Liver (tissue), 9 donors: ENCODE measurements around the gene MMS22L. TPM values are rescaled to one million over a fixed set of nuclear protein-coding genes. Genes with fewer than 3 reads are reported as not detected.

Source experiments
- DNase-seq: peaks from one replicate; pipeline ENCODE4 v3.0.0-alpha.2; 2017; ENCODE audit warnings: low spot score
- H3K27ac ChIP-seq, 2 donors: one replicate each; pipeline ENCODE4 v1.7.0; 2013; ENCODE audit warnings: inconsistent platforms in 2 of 2, low read length in 2 of 2, control low read depth in 1 of 2, low read depth in 1 of 2, mild to moderate bottlenecking in 1 of 2
- H3K27me3 ChIP-seq, 4 donors: one replicate each; pipeline versions ENCODE4 v1.6.1 to v1.7.0; 2013; ENCODE audit warnings: low read length in 3 of 4, inconsistent platforms in 1 of 4, mild to moderate bottlenecking in 1 of 4, moderate library complexity in 1 of 4; ENCODE audit not compliant: control insufficient read depth in 4 of 4, insufficient read depth in 4 of 4
- H3K36me3 ChIP-seq, 4 donors: one replicate each; pipeline versions ENCODE4 v1.6.1 to v1.7.0; 2013; ENCODE audit warnings: low read length in 3 of 4, mild to moderate bottlenecking in 3 of 4, low read depth in 1 of 4, moderate library complexity in 1 of 4; ENCODE audit not compliant: control insufficient read depth in 4 of 4, insufficient read depth in 3 of 4
- H3K4me1 ChIP-seq, 4 donors: one replicate each; pipeline versions ENCODE4 v1.6.1 to v1.7.0; 2013; ENCODE audit warnings: low read length in 3 of 4, mild to moderate bottlenecking in 3 of 4, moderate library complexity in 1 of 4; ENCODE audit not compliant: control insufficient read depth in 4 of 4, insufficient read depth in 4 of 4
- H3K4me3 ChIP-seq, 3 donors: one replicate each; pipeline versions ENCODE4 v1.6.1 to v1.7.0; 2013; ENCODE audit warnings: low read length in 3 of 3, control low read depth in 1 of 3, low read depth in 1 of 3, mild to moderate bottlenecking in 1 of 3
- H3K9ac ChIP-seq, 2 donors: one replicate each; pipeline ENCODE4 v1.7.0; 2013; ENCODE audit warnings: low read length in 2 of 2, mild to moderate bottlenecking in 2 of 2, moderate library complexity in 2 of 2, control low read depth in 1 of 2, low read depth in 1 of 2
- H3K9me3 ChIP-seq, 4 donors: one replicate each; pipeline versions ENCODE4 v1.6.1 to v1.7.0; 2013; ENCODE audit warnings: low read length in 3 of 4; ENCODE audit not compliant: control insufficient read depth in 4 of 4
- CTCF ChIP-seq: fragments of 150-350 bp; IDR thresholded peaks from 2 replicates; pipeline ENCODE4 v1.5.1; 2017; ENCODE audit warnings: improper control_type of control experiment, low read depth, low read length; ENCODE audit not compliant: missing input control
- EGR1 ChIP-seq, 2 donors: IDR thresholded peaks; 2 replicates each; pipeline ENCODE4 v1.6.1; 2016 to 2018; ENCODE audit warnings: antibody characterized with exemption in 2 of 2, low read depth in 2 of 2
- FOXA1 ChIP-seq: IDR thresholded peaks from 2 replicates; pipeline ENCODE4 v1.6.1; 2016; ENCODE audit warnings: antibody characterized with exemption
- FOXA2 ChIP-seq: IDR thresholded peaks from 2 replicates; pipeline ENCODE4 v1.6.1; 2016; ENCODE audit warnings: antibody characterized with exemption
- GABPA ChIP-seq, 2 donors: IDR thresholded peaks in 1 of 2; conservative IDR thresholded peaks in 1 of 2; 2 replicates each; pipeline ENCODE4 v1.6.1; 2016; ENCODE audit warnings: antibody characterized with exemption in 2 of 2, mild to moderate bottlenecking in 1 of 2, moderate library complexity in 1 of 2
- HNF4A ChIP-seq, 2 donors: conservative IDR thresholded peaks; 2 replicates each; pipeline ENCODE4 v1.6.1; 2016; ENCODE audit warnings: antibody characterized with exemption in 2 of 2, mild to moderate bottlenecking in 2 of 2
- HNF4G ChIP-seq: IDR thresholded peaks from 2 replicates; pipeline ENCODE4 v1.6.1; 2016; ENCODE audit warnings: antibody characterized with exemption
- JUND ChIP-seq, 2 donors: IDR thresholded peaks; 2 replicates each; pipeline ENCODE4 v1.6.1; 2016; ENCODE audit warnings: antibody characterized with exemption in 2 of 2
- MAX ChIP-seq: IDR thresholded peaks from 2 replicates; pipeline ENCODE4 v1.6.1; 2016; ENCODE audit warnings: antibody characterized with exemption
- NR2F2 ChIP-seq: IDR thresholded peaks from 2 replicates; pipeline ENCODE4 v1.6.1; 2016; ENCODE audit warnings: antibody characterized with exemption
- RAD21 ChIP-seq, 2 donors: IDR thresholded peaks; 2 replicates each; pipeline ENCODE4 v1.6.1; 2016; ENCODE audit warnings: antibody characterized with exemption in 2 of 2, mild to moderate bottlenecking in 2 of 2
- REST ChIP-seq: IDR thresholded peaks from 2 replicates; pipeline ENCODE4 v1.6.1; 2016; ENCODE audit warnings: antibody characterized with exemption, mild to moderate bottlenecking
- RXRA ChIP-seq, 2 donors: IDR thresholded peaks; 2 replicates each; pipeline ENCODE4 v1.6.1; 2017 to 2018; ENCODE audit warnings: antibody characterized with exemption in 2 of 2, mild to moderate bottlenecking in 1 of 2
- SP1 ChIP-seq: IDR thresholded peaks from 2 replicates; pipeline ENCODE4 v1.6.1; 2018; ENCODE audit warnings: antibody characterized with exemption, mild to moderate bottlenecking
- TAF1 ChIP-seq: conservative IDR thresholded peaks from 2 replicates; pipeline ENCODE4 v1.6.1; 2016; ENCODE audit warnings: antibody characterized with exemption, mild to moderate bottlenecking
- YY1 ChIP-seq: IDR thresholded peaks from 2 replicates; pipeline ENCODE4 v1.6.1; 2016; ENCODE audit warnings: antibody characterized with exemption, mild to moderate bottlenecking
- WGBS: extraction: QIAGEN DNeasy Blood & Tissue Kit; methylation state at CpG from one replicate; pipeline ENCODE4 v1.1.7; 2013; 5-methylcytosine and 5-hydroxymethylcytosine counted together
- polyA plus RNA-seq, 2 donors: library from polyadenylated mRNA; stranded (reverse) in 1 of 2; unstranded in 1 of 2; fragments of 200-250 nt in 1 of 2; fragments of >200 nt in 1 of 2; fragmentation: Nextera tagmentation in 1 of 2; extraction: Ambion mirVana in 1 of 2; gene quantifications; one replicate each; pipeline versions ENCODE4 v1.2.1 to v1.2.3, GENCODE V29; 2013 to 2015
- total RNA-seq, 2 donors: library from RNA; depleted of rRNA; stranded (reverse); fragments of >200 nt; gene quantifications; one replicate each; pipeline ENCODE4 v1.2.3, GENCODE V29; 2014
- TF ChIP-seq, protein P1 (sequence below): IDR thresholded peaks from 2 replicates; pipeline ENCODE4 v1.6.1; 2016; ENCODE audit warnings: antibody characterized with exemption
- TF ChIP-seq, protein P2 (sequence below): IDR thresholded peaks from 2 replicates; pipeline ENCODE4 v1.6.1; 2016; ENCODE audit warnings: antibody characterized with exemption
- donor health status: healthy.
- donor health status: healthy.
- donor health status: healthy.
- donor health status: healthy.
- donor health status: healthy.

MMS22L gene
- total and polyA plus RNA-seq, 4 donors: 0.32 to 14.9 (median 2.6) TPM

GRCh38 chr6:97195117-97195516 is 87.9 kb downstream of the MMS22L start:
- TF ChIP-seq MAX (no peak), TAF1 (no peak)
- Histone ChIP-seq H3K9ac (no peak overlapping the region), H3K4me1 (no peaks in the 10 kb centered on the region), H3K4me3 (no peak overlapping the region), H3K9me3 (no peaks in the 10 kb centered on the region), H3K27ac (no peak overlapping the region), H3K36me3 (no peaks in the 10 kb centered on the region), H3K27me3 (no peaks in the 10 kb centered on the region)
- no peak for DNase-seq
- 90% methylated on average over 1 of the region's 1 CpG for WGBS

DNA sequence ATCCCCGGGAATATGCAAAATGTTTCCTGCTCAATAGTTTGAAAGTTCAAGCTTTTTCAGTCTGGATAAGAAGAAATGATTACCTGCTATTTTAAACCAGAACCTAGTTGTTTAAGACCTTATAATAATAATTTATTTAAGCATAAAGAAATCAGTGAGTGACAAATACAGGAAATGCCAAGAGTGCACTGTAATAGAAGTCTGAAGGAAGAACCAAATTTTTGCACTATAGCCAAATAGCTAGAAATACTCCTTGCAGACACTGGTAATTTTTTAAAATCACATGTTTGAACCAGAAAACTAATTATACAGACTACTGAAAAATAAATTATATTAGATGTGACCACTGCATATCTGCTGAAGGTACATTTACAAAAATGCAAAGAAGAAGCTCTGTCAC is 93.2 kb downstream of the MMS22L start:
- TF ChIP-seq EGR1 (IDR thresholded peaks at IDR 0.05; ENCODE audit: low read depth in 2 of 2) (no peak), MAX (no peak), HNF4G (no peak), YY1 (no peak), NR2F2 (no peak), RXRA (IDR thresholded peaks at IDR 0.05) (no peak), GABPA (IDR thresholded peaks at IDR 0.05 in 1 of 2, conservative IDR thresholded peaks at IDR 0.05 in 1 of 2) (no peak), HNF4A (conservative IDR thresholded peaks at IDR 0.05) (no peak), REST (no peak), FOXA1 (no peak), TAF1 (no peak), CTCF (no peak), RAD21 (IDR thresholded peaks at IDR 0.05) (no peak), SP1 (no peak), JUND (IDR thresholded peaks at IDR 0.05) (no peak), FOXA2 (no peak)
- TF ChIP-seq, protein P1, sequence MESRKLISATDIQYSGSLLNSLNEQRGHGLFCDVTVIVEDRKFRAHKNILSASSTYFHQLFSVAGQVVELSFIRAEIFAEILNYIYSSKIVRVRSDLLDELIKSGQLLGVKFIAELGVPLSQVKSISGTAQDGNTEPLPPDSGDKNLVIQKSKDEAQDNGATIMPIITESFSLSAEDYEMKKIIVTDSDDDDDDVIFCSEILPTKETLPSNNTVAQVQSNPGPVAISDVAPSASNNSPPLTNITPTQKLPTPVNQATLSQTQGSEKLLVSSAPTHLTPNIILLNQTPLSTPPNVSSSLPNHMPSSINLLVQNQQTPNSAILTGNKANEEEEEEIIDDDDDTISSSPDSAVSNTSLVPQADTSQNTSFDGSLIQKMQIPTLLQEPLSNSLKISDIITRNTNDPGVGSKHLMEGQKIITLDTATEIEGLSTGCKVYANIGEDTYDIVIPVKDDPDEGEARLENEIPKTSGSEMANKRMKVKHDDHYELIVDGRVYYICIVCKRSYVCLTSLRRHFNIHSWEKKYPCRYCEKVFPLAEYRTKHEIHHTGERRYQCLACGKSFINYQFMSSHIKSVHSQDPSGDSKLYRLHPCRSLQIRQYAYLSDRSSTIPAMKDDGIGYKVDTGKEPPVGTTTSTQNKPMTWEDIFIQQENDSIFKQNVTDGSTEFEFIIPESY: no peak
- TF ChIP-seq, protein P2, sequence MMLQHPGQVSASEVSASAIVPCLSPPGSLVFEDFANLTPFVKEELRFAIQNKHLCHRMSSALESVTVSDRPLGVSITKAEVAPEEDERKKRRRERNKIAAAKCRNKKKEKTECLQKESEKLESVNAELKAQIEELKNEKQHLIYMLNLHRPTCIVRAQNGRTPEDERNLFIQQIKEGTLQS: no peak
- DNase-seq: no peak
- Histone ChIP-seq H3K36me3 (no peaks in the 10 kb centered on the region), H3K27me3 (no peaks in the 10 kb centered on the region), H3K4me1 (no peaks in the 10 kb centered on the region), H3K27ac (no peak overlapping the region), H3K4me3 (no peak overlapping the region), H3K9ac (no peak overlapping the region), H3K9me3 (no peaks in the 10 kb centered on the region)
- 78% methylated on average over 1 of the region's 1 CpG for WGBS
